GM21786 (cell line): ENCODE data around the gene CACNB2.
"Not testable (repeated sequence)": the region's sequence is repeated elsewhere in the genome, so short reads cannot be mapped to it uniquely, and the experiment has no call there.

Experiments
- ATAC-seq: cut with Tn5 transposase; IDR thresholded peaks from one replicate; pipeline ENCODE4 v1.9.1; 2021; ENCODE audit not compliant: unreplicated experiment

Gene CACNB2

GRCh38 chr10:18438361-18439126 lies 298.3 kb downstream of the CACNB2 start:
- no peak for ATAC-seq

- no peak for ATAC-seq
Observed at GRCh38 chr10:18439601-18440000, 299.4 kb downstream of the CACNB2 start.

GRCh38 chr10:18445635-18446034 lies 305.4 kb downstream of the CACNB2 start:
- ATAC-seq = not testable (repeated sequence)

- ATAC-seq = no peak
Observed at GRCh38 chr10:18446205-18446604, 306.0 kb downstream of the CACNB2 start.

DNA sequence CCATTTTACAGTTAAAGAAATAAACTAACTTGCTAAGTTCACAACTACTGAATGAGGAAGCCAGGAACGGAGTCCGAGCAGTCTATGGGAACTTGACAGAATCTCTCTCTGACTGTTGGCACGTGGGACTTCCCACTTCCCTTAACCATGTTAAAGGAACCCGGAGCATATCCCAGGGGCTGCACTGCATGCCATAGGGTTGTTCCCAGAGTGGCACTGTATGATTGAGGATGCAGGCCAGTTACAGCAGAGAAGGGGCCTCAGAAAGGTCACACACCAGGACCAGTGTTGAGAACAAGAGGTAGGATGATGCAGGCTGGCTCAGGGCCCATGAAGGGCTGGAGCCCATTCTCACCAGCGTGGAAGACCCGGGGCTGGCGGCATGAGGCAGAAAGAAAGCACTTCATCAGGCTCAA lies 309.4 kb downstream of the CACNB2 start:
- ATAC-seq = no peak

DNA sequence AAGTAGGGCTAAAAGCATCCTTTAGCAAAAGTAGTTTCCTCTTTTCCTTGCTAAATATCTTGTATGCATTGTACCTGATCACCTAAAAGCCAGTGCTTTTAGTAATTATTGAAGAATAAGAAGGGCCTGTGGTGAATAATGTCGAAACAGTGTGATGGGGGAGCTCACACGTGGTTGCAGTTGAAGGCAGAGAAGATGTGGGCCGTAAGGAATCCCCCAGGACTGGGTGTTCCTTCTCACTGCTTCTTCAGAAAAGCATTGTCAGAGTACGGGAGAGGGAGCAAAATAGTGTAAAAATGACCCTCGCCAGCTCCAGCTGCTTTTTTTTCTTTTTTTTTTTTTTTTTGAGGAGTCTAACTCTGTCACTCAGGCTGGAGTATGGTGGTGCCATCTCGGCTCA lies 310.1 kb downstream of the CACNB2 start:
- no peak for ATAC-seq

DNA sequence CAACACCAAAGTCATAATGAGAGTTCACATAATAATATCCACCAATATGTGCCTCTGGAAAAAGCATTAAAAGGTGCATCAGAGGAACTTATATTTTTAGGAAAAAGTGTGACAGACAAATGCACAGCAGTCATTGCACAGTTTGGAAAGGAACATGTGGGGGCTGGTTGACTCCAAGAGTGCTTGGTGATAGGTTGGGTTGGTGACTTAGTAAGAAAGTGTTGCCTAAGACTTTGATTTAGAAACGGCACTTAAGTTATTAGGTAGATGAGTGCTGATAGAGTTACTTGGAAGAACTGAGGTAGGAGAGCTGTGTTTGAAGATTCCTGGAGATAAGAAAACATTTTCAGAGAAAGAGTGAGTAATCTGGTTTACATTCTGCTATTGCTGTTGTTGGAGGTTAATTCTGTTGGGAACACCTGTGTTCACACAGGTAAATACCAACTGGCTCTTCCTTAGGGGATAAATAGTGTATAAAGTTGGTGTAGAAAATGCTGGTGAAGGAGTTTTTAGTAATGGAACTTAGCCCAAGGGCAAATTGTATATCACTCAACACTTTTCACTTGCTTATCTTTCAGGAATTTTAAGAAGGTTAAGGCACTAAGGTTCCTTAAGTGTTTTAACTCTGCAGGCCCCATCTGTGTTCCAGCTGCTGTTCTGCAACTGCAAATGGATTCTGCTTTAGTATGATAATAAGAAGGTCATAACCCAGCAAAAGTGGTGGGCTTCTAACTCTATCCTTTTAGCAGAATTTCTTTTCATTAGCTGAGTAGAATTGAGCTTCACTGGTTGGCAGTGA lies 315.1 kb downstream of the CACNB2 start:
- ATAC-seq = no peak

DNA sequence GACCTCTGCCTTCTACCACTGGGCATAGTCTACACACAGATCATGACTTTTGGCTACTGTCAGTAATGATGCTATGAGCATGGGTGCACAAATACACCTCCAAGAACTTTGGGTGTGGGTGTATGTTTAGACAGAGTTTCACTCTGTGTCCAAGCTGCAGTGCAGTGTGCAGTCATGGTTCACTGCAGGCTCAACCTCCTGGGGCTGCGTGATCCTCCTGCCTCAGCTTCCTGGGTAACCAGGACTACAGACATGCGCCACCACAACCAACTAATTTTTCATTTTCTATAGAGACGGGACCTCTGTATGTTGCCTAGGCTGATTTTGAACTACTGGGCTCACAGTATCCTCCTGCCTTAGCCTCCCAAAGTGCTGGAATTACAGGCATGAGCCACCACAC lies 316.8 kb downstream of the CACNB2 start:
- peak; percentile 98 for ATAC-seq

- ATAC-seq = no peak
Observed at GRCh38 chr10:18460032-18460431, 319.8 kb downstream of the CACNB2 start.

- no peak for ATAC-seq
Observed at GRCh38 chr10:18463673-18464211, 323.5 kb downstream of the CACNB2 start.

DNA sequence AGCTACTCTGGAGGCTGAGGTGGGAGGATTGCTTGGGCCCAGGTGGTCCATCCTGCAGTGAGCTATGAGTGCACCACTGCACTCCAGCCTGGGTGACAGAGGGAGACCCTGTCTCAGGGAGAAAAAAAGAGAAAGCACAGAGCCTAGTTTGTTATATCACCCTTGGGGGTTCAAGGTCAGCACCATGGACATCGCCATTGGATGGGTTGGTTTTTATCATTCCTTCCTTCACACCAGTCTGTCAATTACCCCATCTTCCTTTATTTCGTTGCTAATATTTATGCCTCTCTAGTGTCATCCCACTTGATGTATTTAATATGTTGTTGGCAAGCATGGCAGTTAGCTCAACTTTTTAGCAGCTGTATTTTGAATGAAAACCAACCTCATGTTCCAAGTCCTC lies 328.9 kb downstream of the CACNB2 start:
- ATAC-seq = no peak

GRCh38 chr10:18472977-18473376 lies 332.8 kb downstream of the CACNB2 start:
- ATAC-seq = no peak

GRCh38 chr10:18473424-18474117 lies 333.3 kb downstream of the CACNB2 start:
- no peak for ATAC-seq

GRCh38 chr10:18474118-18474455 lies 333.9 kb downstream of the CACNB2 start:
- no peak for ATAC-seq

DNA sequence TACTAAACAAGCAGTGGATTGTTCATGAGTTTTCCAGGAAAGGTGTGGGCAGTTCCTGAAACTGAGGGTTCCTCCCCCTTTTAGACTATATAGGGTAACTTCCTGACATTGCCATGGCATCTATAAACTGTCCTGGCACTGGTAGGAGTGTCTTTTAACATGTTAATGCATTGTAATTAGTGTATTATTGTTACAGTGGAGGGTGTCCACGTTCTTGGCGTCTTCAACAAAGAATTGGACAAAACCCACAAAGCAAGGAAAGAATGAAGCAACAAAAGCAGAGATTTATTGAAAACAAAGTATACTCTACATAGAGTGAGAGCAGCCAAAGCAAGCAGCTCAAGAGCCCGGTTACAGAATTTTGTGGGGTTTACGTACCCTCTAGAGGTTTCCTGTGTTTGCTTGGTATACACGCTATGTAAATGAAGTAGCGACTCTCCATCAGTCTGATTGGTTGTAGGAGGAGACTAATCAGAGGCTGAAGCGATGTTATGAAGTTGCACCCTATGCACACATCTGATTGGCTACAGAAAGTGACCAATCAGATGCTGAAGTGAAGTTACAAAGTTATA lies 335.9 kb downstream of the CACNB2 start:
- ATAC-seq = no peak

- no peak for ATAC-seq
Observed at GRCh38 chr10:18478354-18478753, 338.1 kb downstream of the CACNB2 start.

- no peak for ATAC-seq
Observed at GRCh38 chr10:18479502-18479901, 339.3 kb downstream of the CACNB2 start.

GRCh38 chr10:18483516-18484186 lies 343.4 kb downstream of the CACNB2 start:
- ATAC-seq = no peak

DNA sequence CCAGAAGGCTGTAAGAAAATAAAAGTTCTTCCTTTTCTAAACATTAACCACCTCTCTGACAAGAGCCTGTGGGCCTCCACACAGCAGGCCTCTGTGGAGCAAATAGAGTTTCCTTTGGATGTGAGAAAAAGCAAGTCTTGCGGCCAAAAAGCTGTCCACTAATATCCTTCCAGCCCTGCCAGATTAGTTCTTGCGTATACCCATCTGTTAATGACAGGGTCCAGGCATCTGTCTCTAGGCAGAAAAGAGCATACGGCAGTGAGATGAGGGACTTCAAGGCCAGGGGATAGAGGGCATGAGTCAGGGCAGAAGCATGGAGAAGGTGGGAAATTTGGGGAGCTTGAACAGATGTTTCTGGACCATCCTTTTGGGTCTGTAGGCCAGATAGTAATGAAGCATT lies 346.2 kb downstream of the CACNB2 start:
- ATAC-seq = no peak

GRCh38 chr10:18490755-18491154 lies 350.5 kb downstream of the CACNB2 start:
- no peak for ATAC-seq
